Hepatocyte (in vitro differentiated cells): Measurements from ENCODE around the gene MIGA1. TPM values are rescaled to one million over a fixed set of nuclear protein-coding genes. Genes with fewer than 3 reads are reported as not detected.
"Not testable (repeated sequence)": the region's sequence is repeated elsewhere in the genome, so short reads cannot be mapped to it uniquely, and the experiment has no call there.

Experiments used
- DNase-seq: peaks from one replicate; pipeline ENCODE4 v3.0.0-alpha.2; 2016; ENCODE audit warnings: low spot score
- H2AFZ ChIP-seq: fragments of 200-600 bp; sonication (generic); 2 replicates; pipeline ENCODE4 v1.6.0; 2016; ENCODE audit warnings: antibody characterized with exemption, mild to moderate bottlenecking
- H3K27ac ChIP-seq: fragments of 200-600 bp; sonication (generic); 2 replicates; pipeline ENCODE4 v1.5.1; 2016; ENCODE audit warnings: mild to moderate bottlenecking
- H3K27me3 ChIP-seq: fragments of 200-600 bp; sonication (generic); 2 replicates; pipeline ENCODE4 v1.6.1; 2016
- H3K36me3 ChIP-seq: fragments of 200-600 bp; sonication (generic); replicated peaks from 2 replicates; pipeline ENCODE4 v1.5.1; 2016; ENCODE audit warnings: low read depth; ENCODE audit not compliant: insufficient read depth
- H3K4me1 ChIP-seq: fragments of 200-600 bp; sonication (generic); 2 replicates; pipeline ENCODE4 v1.5.1; 2016; ENCODE audit warnings: mild to moderate bottlenecking, moderate library complexity; ENCODE audit not compliant: insufficient read depth
- H3K4me2 ChIP-seq: fragments of 200-600 bp; sonication (generic); 2 replicates; pipeline ENCODE4 v1.6.0; 2016
- H3K4me3 ChIP-seq: fragments of 200-600 bp; sonication (generic); 2 replicates; pipeline ENCODE4 v1.5.1; 2016; ENCODE audit warnings: mild to moderate bottlenecking
- H3K79me2 ChIP-seq: fragments of 200-600 bp; sonication (generic); 2 replicates; pipeline ENCODE4 v1.6.0; 2017; ENCODE audit warnings: mild to moderate bottlenecking
- H3K9me2 ChIP-seq: fragments of 200-600 bp; sonication (generic); replicated peaks from 2 replicates; pipeline ENCODE4 v1.6.0; 2017; ENCODE audit warnings: mild to moderate bottlenecking; ENCODE audit not compliant: insufficient read depth
- H3K9me3 ChIP-seq: fragments of 200-600 bp; sonication (generic); 2 replicates; pipeline ENCODE4 v1.5.1; 2016; ENCODE audit warnings: low read depth, mild to moderate bottlenecking
- H4K20me1 ChIP-seq: fragments of 200-600 bp; sonication (generic); 2 replicates; pipeline ENCODE4 v1.6.0; 2016; ENCODE audit warnings: mild to moderate bottlenecking; ENCODE audit not compliant: insufficient read depth, poor library complexity, severe bottlenecking
- EZH2 ChIP-seq: fragments of 200-600 bp; sonication (generic); IDR thresholded peaks from 2 replicates; pipeline ENCODE4 v1.6.1; 2016; ENCODE audit warnings: antibody characterized with exemption, mild to moderate bottlenecking, borderline replicate concordance
- EZH2phosphoT487 ChIP-seq: fragments of 200-600 bp; sonication (generic); IDR thresholded peaks from one replicate; pipeline ENCODE4 v1.6.1; 2018; ENCODE audit warnings: antibody characterized with exemption, mild to moderate bottlenecking, low read depth, moderate library complexity; ENCODE audit not compliant: unreplicated experiment, severe bottlenecking
- WGBS: methylation state at CpG from one replicate; pipeline ENCODE4 v1.1.6; 2016; ENCODE audit warnings: low lambda C conversion rate; ENCODE audit errors: missing lambda C conversion rate; 5-methylcytosine and 5-hydroxymethylcytosine counted together
- polyA plus RNA-seq: library from polyadenylated mRNA; unstranded; fragments of >200 nt; fragmentation: Nextera tagmentation; extraction: Ambion mirVana; gene quantifications from 2 replicates; pipeline ENCODE4 v1.2.1, GENCODE V29; 2016
- total RNA-seq: library from RNA; depleted of rRNA; stranded (reverse); fragments of >200 nt; gene quantifications from 2 replicates; pipeline ENCODE4 v1.2.3, GENCODE V29; 2014
- TF ChIP-seq, protein P1 (sequence below): fragments of 200-600 bp; sonication (generic); IDR thresholded peaks from 2 replicates; pipeline ENCODE4 v1.5.1; 2016; ENCODE audit warnings: antibody characterized with exemption, mild to moderate bottlenecking; ENCODE audit not compliant: poor library complexity

MIGA1 gene
- total and polyA plus RNA-seq, 2 experiments from 2014 or later = 8.8 to 18.1 TPM

DNA sequence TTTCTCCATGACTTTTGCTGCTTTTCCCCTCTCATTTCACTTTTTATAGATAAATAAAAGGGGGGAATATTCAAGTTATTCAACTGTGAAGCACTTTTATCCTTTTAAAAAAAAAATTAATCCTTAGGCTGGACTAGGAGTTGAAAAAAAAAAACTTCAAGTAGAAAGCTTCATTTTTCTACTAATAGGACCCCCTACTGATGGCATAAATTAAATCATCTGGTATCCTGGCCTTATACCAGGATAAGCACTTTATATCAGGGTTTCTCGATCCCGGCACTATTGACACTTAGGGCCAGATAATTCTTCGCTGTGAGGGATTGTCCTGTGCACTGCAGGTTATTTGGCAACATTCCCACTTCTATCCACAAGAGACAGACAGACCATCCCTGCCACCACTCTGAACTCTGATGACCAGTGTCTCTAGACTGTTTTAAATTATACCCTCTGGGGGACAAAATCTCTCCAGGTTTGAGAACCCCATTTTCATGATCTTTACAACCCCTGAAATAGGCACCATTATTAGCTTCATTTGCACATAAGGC lies 37.4 kb upstream of the MIGA1 start:
- no peaks in the 10 kb centered on the region for H3K27me3 ChIP-seq
- no peak overlapping the region for H2AFZ ChIP-seq
- H3K36me3 ChIP-seq = no peaks in the 10 kb centered on the region
- peaks cover 58% of the 10 kb centered on the region for H3K79me2 ChIP-seq
- TF ChIP-seq EZH2 (no peak), EZH2phosphoT487 (no peak)
- TF ChIP-seq, protein P1, sequence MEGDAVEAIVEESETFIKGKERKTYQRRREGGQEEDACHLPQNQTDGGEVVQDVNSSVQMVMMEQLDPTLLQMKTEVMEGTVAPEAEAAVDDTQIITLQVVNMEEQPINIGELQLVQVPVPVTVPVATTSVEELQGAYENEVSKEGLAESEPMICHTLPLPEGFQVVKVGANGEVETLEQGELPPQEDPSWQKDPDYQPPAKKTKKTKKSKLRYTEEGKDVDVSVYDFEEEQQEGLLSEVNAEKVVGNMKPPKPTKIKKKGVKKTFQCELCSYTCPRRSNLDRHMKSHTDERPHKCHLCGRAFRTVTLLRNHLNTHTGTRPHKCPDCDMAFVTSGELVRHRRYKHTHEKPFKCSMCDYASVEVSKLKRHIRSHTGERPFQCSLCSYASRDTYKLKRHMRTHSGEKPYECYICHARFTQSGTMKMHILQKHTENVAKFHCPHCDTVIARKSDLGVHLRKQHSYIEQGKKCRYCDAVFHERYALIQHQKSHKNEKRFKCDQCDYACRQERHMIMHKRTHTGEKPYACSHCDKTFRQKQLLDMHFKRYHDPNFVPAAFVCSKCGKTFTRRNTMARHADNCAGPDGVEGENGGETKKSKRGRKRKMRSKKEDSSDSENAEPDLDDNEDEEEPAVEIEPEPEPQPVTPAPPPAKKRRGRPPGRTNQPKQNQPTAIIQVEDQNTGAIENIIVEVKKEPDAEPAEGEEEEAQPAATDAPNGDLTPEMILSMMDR = no peak
- H4K20me1 ChIP-seq = peaks cover 20% of the 10 kb centered on the region
- H3K27ac ChIP-seq = no peak overlapping the region
- no peak overlapping the region for H3K4me2 ChIP-seq
- no peak overlapping the region for H3K4me3 ChIP-seq
- no peak for DNase-seq
- 98% methylated on average over 3 of the region's 3 CpGs for WGBS
- H3K4me1 ChIP-seq = no peaks in the 10 kb centered on the region
- no peaks in the 10 kb centered on the region for H3K9me3 ChIP-seq
- no peaks in the 10 kb centered on the region for H3K9me2 ChIP-seq

GRCh38 chr1:77744576-77744975 lies 34.9 kb upstream of the MIGA1 start:
- Histone ChIP-seq H3K36me3 (no peaks in the 10 kb centered on the region), H3K4me2 (no peak overlapping the region), H3K27ac (no peak overlapping the region), H3K9me3 (no peaks in the 10 kb centered on the region), H3K4me1 (no peaks in the 10 kb centered on the region), H3K79me2 (peaks cover 83% of the 10 kb centered on the region), H3K9me2 (no peaks in the 10 kb centered on the region), H3K27me3 (no peaks in the 10 kb centered on the region), H3K4me3 (no peak overlapping the region), H4K20me1 (peaks cover 39% of the 10 kb centered on the region), H2AFZ (no peak overlapping the region)
- no peak for DNase-seq
- no peak for TF ChIP-seq EZH2phosphoT487
- no peak for TF ChIP-seq EZH2
- TF ChIP-seq, protein P1 = no peak
- 94% methylated on average over 7 of the region's 7 CpGs for WGBS

DNA sequence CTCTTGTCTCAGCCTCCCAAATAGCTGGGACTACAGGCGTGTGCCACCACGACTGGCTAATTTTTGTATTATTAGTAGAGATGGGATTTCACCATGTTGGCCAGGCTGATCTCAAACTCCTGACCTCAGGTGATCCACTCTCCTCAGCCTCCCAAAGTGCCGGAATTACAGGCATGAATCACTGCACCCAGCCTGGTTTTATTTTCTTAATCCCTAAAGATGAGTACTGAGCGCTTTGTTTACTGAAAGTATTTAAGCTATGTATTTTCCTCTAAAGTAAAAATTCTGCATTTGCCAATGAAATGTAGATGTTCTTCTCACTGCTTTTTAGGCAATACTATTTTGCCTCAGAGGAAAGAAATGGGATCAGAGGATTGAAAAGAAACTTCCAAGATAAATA lies 30.0 kb upstream of the MIGA1 start:
- not testable (repeated sequence) for H3K4me1 ChIP-seq, H2AFZ ChIP-seq, H3K4me3 ChIP-seq, H3K9me3 ChIP-seq, H3K27me3 ChIP-seq, H3K27ac ChIP-seq, DNase-seq, H3K36me3 ChIP-seq, H3K9me2 ChIP-seq, H3K4me2 ChIP-seq
- 81% methylated on average over 4 of the region's 4 CpGs for WGBS
- H3K79me2 ChIP-seq = peaks cover 92% of the 10 kb centered on the region
- peaks cover 62% of the 10 kb centered on the region for H4K20me1 ChIP-seq

DNA sequence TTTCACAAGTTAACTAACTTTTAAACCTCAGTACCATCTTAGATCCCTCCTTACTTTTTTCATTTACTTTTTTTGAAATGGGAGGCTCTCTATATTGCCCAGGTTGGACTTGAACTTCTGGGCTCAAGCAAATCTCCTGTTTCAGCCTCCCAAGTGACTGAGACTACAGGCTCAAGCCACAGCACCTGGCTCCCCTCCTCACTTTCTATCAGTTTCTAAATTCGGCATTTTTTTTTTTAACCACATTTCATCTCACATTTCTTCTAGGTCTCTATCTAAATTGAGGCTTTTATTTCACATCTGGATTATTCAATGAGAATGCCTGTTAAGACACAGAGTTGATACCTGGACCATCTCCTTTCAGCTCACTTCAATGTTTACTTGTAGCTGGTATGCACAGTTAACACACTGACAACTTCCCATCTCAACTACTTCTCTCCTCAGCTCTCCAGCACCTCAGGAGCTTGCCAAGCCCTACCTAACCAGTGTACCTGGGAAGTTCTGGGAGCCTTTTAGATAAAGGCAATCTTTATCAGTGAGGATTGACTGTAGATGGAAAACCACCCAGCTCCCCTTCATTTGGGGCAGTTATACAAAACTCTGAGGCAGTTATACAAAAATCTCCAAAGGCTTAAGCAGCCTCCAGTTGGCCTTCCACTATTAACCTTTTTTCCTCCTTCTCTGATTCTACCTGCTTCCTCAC lies 23.2 kb upstream of the MIGA1 start:
- DNase-seq = no peak
- Histone ChIP-seq H2AFZ (no peak overlapping the region), H3K79me2 (peaks cover 82% of the 10 kb centered on the region), H3K27ac (no peak overlapping the region), H3K4me1 (peaks cover 12% of the 10 kb centered on the region), H3K27me3 (no peaks in the 10 kb centered on the region), H3K4me2 (peak overlapping the region; percentile 70), H3K9me2 (no peaks in the 10 kb centered on the region), H4K20me1 (peaks cover 59% of the 10 kb centered on the region), H3K4me3 (no peak overlapping the region), H3K36me3 (no peaks in the 10 kb centered on the region), H3K9me3 (no peaks in the 10 kb centered on the region)
- WGBS = 95% methylated on average over 1 of the region's 1 CpG
- TF ChIP-seq, protein P1 = no peak
- TF ChIP-seq EZH2phosphoT487 = no peak
- TF ChIP-seq EZH2 = no peak
